ENCODE data around the gene ODF2L.
A peak's percentile ranks its signal among the peaks of the same experiment; 100 is the strongest.

Gene ODF2L

GRCh38 chr1:86380257-86380861, 15.8 kb downstream of the ODF2L start:
- TF ChIP-seq, protein P1, sequence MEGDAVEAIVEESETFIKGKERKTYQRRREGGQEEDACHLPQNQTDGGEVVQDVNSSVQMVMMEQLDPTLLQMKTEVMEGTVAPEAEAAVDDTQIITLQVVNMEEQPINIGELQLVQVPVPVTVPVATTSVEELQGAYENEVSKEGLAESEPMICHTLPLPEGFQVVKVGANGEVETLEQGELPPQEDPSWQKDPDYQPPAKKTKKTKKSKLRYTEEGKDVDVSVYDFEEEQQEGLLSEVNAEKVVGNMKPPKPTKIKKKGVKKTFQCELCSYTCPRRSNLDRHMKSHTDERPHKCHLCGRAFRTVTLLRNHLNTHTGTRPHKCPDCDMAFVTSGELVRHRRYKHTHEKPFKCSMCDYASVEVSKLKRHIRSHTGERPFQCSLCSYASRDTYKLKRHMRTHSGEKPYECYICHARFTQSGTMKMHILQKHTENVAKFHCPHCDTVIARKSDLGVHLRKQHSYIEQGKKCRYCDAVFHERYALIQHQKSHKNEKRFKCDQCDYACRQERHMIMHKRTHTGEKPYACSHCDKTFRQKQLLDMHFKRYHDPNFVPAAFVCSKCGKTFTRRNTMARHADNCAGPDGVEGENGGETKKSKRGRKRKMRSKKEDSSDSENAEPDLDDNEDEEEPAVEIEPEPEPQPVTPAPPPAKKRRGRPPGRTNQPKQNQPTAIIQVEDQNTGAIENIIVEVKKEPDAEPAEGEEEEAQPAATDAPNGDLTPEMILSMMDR (IDR thresholded peaks at IDR 0.05; ENCODE audit: low read depth, low read length, missing control alignments): peak; percentile 53
- peak; percentile 81 for DNase-seq (ENCODE audit: low read depth)
- in situ Hi-C loops (cut with HindIII; ENCODE audit: low sequenced_read_pairs): no loop called here
- H3K4me3 ChIP-seq (ENCODE audit: low read depth, low read length): no peak overlapping the region

DNA sequence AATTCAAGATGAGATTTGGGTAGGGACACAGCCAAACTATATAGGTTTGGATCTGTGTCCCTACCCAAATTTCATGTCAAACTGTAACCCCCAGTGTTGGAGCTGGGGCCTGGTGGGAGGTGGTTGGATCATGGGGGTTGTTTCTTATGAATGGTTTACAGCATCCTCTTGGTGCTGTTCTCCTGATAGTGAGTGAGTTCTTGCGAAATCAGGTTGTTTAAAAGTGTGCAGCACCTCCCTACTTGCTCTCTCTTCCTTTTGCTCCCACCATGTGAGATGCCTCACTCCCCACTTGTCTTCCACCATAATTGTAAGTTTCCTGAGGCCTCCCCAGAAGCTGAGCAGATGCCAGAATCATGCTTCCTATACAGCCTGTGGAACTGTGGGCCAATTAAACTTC, 17.3 kb downstream of the ODF2L start:
- in situ Hi-C loops (cut with HindIII; ENCODE audit: low sequenced_read_pairs): no loop called here
- H3K4me3 ChIP-seq (ENCODE audit: low read depth, low read length): no peak overlapping the region
- no peak for DNase-seq (ENCODE audit: low read depth)
- TF ChIP-seq, protein P1 (IDR thresholded peaks at IDR 0.05; ENCODE audit: low read depth, low read length, missing control alignments): no peak

GRCh38 chr1:86377341-86377740, 18.8 kb downstream of the ODF2L start:
- TF ChIP-seq, protein P1 (IDR thresholded peaks at IDR 0.05; ENCODE audit: low read depth, low read length, missing control alignments): no peak
- DNase-seq (ENCODE audit: low read depth): no peak
- H3K4me3 ChIP-seq (ENCODE audit: low read depth, low read length): no peak overlapping the region
- in situ Hi-C loops (cut with HindIII; ENCODE audit: low sequenced_read_pairs): no loop called here

- in situ Hi-C loops (cut with HindIII; ENCODE audit: low sequenced_read_pairs): no loop called here
- peak; percentile 37 for DNase-seq (ENCODE audit: low read depth)
- no peak overlapping the region for H3K4me3 ChIP-seq (ENCODE audit: low read depth, low read length)
- TF ChIP-seq, protein P1 (IDR thresholded peaks at IDR 0.05; ENCODE audit: low read depth, low read length, missing control alignments): no peak
These were observed 20.4 kb downstream of the ODF2L start for GRCh38 chr1:86375688-86376087.

GRCh38 chr1:86370601-86371022, 25.5 kb downstream of the ODF2L start:
- peak; percentile 74 for DNase-seq (ENCODE audit: low read depth)
- no peak overlapping the region for H3K4me3 ChIP-seq (ENCODE audit: low read depth, low read length)
- in situ Hi-C loops (cut with HindIII; ENCODE audit: low sequenced_read_pairs): no loop called here
- TF ChIP-seq, protein P1 (IDR thresholded peaks at IDR 0.05; ENCODE audit: low read depth, low read length, missing control alignments): no peak

GRCh38 chr1:86365896-86366295, 30.2 kb downstream of the ODF2L start:
- TF ChIP-seq, protein P1 (IDR thresholded peaks at IDR 0.05; ENCODE audit: low read depth, low read length, missing control alignments): no peak
- in situ Hi-C loops (cut with HindIII; ENCODE audit: low sequenced_read_pairs): no loop called here
- H3K4me3 ChIP-seq (ENCODE audit: low read depth, low read length): no peak overlapping the region
- DNase-seq (ENCODE audit: low read depth): no peak
